ENCODE data around the gene HCN4.

HCN4 gene

DNA sequence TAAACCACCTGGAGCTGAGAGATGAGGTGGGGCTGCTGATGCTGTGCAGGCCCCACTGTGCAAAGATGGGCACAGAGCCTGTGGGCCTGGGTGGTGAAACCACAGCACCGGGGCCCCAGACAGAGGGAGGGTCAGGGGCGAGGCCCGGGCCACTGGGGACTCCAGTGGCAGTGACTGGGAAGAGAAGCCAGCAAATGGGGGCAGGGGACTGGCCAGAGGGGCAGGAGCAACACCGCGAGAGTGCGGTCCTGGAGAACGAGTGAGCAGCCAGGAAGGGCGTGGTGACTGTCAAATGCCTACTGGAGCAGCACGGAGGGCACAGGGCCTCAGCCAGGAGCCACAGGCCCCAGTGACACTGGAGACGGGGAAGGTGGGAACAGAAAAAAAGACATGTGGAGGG, 39.8 kb downstream of the HCN4 start:
- no peak overlapping the region for H2AFZ ChIP-seq (ENCODE audit: low read length)
- no peaks in the 10 kb centered on the region for H4K20me1 ChIP-seq (ENCODE audit: insufficient read depth, low read length, poor library complexity, severe bottlenecking)
- no peaks in the 10 kb centered on the region for H3K36me3 ChIP-seq (ENCODE audit: insufficient read depth, low read length)
- TF ChIP-seq, protein P1, sequence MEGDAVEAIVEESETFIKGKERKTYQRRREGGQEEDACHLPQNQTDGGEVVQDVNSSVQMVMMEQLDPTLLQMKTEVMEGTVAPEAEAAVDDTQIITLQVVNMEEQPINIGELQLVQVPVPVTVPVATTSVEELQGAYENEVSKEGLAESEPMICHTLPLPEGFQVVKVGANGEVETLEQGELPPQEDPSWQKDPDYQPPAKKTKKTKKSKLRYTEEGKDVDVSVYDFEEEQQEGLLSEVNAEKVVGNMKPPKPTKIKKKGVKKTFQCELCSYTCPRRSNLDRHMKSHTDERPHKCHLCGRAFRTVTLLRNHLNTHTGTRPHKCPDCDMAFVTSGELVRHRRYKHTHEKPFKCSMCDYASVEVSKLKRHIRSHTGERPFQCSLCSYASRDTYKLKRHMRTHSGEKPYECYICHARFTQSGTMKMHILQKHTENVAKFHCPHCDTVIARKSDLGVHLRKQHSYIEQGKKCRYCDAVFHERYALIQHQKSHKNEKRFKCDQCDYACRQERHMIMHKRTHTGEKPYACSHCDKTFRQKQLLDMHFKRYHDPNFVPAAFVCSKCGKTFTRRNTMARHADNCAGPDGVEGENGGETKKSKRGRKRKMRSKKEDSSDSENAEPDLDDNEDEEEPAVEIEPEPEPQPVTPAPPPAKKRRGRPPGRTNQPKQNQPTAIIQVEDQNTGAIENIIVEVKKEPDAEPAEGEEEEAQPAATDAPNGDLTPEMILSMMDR (conservative IDR thresholded peaks at IDR 0.05; ENCODE audit: low read length), result no peak
- no peak for TF ChIP-seq EZH2phosphoT487 (IDR thresholded peaks at IDR 0.05; ENCODE audit: borderline replicate concordance)
- H3K9me2 ChIP-seq (replicated peaks; ENCODE audit: low read depth, low read length), result no peaks in the 10 kb centered on the region
- no peaks in the 10 kb centered on the region for H3K4me1 ChIP-seq (ENCODE audit: insufficient read depth, low read length, poor library complexity, severe bottlenecking)
- H3K27me3 ChIP-seq (ENCODE audit: insufficient read depth, low read length, poor library complexity, severe bottlenecking), result no peaks in the 10 kb centered on the region
- H3K9ac ChIP-seq (ENCODE audit: low read depth, low read length, poor library complexity, severe bottlenecking), result no peak overlapping the region
- H3K79me2 ChIP-seq (ENCODE audit: insufficient read depth, low read length), result no peaks in the 10 kb centered on the region
- no peaks in the 10 kb centered on the region for H3F3A ChIP-seq (ENCODE audit: low read depth)
- no peaks in the 10 kb centered on the region for H3K9me3 ChIP-seq (ENCODE audit: insufficient read depth, low read depth, low read length)
- no peak overlapping the region for H3K4me3 ChIP-seq (ENCODE audit: low read length, poor library complexity, severe bottlenecking)
- no peak overlapping the region for H3K4me2 ChIP-seq (ENCODE audit: low read depth, low read length, poor library complexity, severe bottlenecking)

DNA sequence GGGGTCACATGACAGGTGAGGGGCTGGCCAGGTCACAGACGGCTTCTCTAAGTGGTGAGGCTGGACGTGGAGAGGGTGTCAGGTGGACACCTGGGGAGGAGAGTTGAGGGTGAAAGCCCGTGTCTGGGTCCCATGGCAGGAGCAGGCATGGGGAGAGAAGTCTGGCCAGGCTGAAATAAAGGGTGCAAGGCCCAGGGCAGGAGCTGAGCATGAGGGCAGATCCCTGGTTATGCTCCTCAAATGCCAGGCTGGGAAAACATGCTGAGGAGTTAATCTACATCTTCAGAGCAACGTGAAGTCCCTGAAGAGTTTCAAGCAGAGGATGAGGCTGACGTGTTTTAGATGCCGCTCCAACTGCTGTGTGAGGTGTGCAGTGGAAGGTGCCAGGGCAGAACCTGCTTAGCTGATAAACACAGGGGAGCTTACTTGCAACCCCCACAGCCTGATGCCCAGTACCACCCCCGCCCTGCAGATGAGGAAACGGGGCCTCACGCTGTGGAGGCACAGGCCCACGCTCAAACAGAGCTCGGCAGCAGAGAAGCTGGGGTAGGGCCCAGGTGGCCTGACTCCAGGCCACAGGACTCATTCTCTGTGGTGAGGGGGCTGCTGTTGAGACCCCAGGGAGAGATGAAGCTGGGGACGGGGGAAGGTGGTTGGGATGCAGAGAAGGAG, 40.5 kb downstream of the HCN4 start:
- H3K9ac ChIP-seq (ENCODE audit: low read depth, low read length, poor library complexity, severe bottlenecking), result no peak overlapping the region
- H2AFZ ChIP-seq (ENCODE audit: low read length), result no peak overlapping the region
- H3K36me3 ChIP-seq (ENCODE audit: insufficient read depth, low read length), result no peaks in the 10 kb centered on the region
- no peaks in the 10 kb centered on the region for H3K27me3 ChIP-seq (ENCODE audit: insufficient read depth, low read length, poor library complexity, severe bottlenecking)
- no peaks in the 10 kb centered on the region for H4K20me1 ChIP-seq (ENCODE audit: insufficient read depth, low read length, poor library complexity, severe bottlenecking)
- no peaks in the 10 kb centered on the region for H3F3A ChIP-seq (ENCODE audit: low read depth)
- no peak overlapping the region for H3K4me3 ChIP-seq (ENCODE audit: low read length, poor library complexity, severe bottlenecking)
- H3K9me3 ChIP-seq (ENCODE audit: insufficient read depth, low read depth, low read length), result no peaks in the 10 kb centered on the region
- no peaks in the 10 kb centered on the region for H3K9me2 ChIP-seq (replicated peaks; ENCODE audit: low read depth, low read length)
- H3K79me2 ChIP-seq (ENCODE audit: insufficient read depth, low read length), result no peaks in the 10 kb centered on the region
- H3K4me2 ChIP-seq (ENCODE audit: low read depth, low read length, poor library complexity, severe bottlenecking), result no peak overlapping the region
- H3K4me1 ChIP-seq (ENCODE audit: insufficient read depth, low read length, poor library complexity, severe bottlenecking), result no peaks in the 10 kb centered on the region
- TF ChIP-seq EZH2phosphoT487 (IDR thresholded peaks at IDR 0.05; ENCODE audit: borderline replicate concordance), result no peak
- TF ChIP-seq, protein P1 (conservative IDR thresholded peaks at IDR 0.05; ENCODE audit: low read length), result no peak

DNA sequence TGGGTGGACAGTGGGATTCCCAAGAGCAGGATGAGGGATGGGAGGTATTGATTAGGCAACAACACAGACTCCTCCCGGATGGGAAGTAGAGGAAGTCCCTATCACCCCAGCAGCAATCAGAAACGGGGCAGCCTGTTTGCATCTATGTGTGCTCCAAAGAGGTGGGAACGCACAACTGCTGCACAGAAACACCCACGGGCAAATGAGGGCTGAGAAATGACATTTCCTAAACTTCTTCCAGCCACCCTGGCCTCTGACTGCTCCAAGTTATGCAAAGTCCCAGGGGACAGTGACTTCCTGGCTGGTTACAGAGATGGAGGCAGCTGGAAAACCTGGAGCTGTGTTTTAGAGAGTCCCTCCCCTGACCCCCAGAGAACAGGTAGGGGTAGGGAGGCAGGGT, 42.6 kb downstream of the HCN4 start:
- Histone ChIP-seq H3K36me3 (ENCODE audit: insufficient read depth, low read length) (no peaks in the 10 kb centered on the region), H3K4me3 (ENCODE audit: low read length, poor library complexity, severe bottlenecking) (no peak overlapping the region), H3K4me2 (ENCODE audit: low read depth, low read length, poor library complexity, severe bottlenecking) (no peak overlapping the region), H3K4me1 (ENCODE audit: insufficient read depth, low read length, poor library complexity, severe bottlenecking) (no peaks in the 10 kb centered on the region), H3K9me3 (ENCODE audit: insufficient read depth, low read depth, low read length) (no peaks in the 10 kb centered on the region), H3F3A (ENCODE audit: low read depth) (no peaks in the 10 kb centered on the region), H3K79me2 (ENCODE audit: insufficient read depth, low read length) (no peaks in the 10 kb centered on the region), H3K9ac (ENCODE audit: low read depth, low read length, poor library complexity, severe bottlenecking) (no peak overlapping the region), H4K20me1 (ENCODE audit: insufficient read depth, low read length, poor library complexity, severe bottlenecking) (no peaks in the 10 kb centered on the region), H3K27me3 (ENCODE audit: insufficient read depth, low read length, poor library complexity, severe bottlenecking) (no peaks in the 10 kb centered on the region), H2AFZ (ENCODE audit: low read length) (no peak overlapping the region; the same call in 1 of the 2 replicates), H3K9me2 (replicated peaks; ENCODE audit: low read depth, low read length) (no peaks in the 10 kb centered on the region)
- TF ChIP-seq EZH2phosphoT487 (IDR thresholded peaks at IDR 0.05; ENCODE audit: borderline replicate concordance), result no peak
- TF ChIP-seq, protein P1 (conservative IDR thresholded peaks at IDR 0.05; ENCODE audit: low read length), result no peak

Data from Loucy (cell line).